ENCODE measurements around the gene DCAF11. TPM values are rescaled to one million over a fixed set of nuclear protein-coding genes. Genes with fewer than 3 reads are reported as not detected.

DCAF11 gene
- polyA plus RNA-seq, 1 experiment: 29.7 TPM

DNA sequence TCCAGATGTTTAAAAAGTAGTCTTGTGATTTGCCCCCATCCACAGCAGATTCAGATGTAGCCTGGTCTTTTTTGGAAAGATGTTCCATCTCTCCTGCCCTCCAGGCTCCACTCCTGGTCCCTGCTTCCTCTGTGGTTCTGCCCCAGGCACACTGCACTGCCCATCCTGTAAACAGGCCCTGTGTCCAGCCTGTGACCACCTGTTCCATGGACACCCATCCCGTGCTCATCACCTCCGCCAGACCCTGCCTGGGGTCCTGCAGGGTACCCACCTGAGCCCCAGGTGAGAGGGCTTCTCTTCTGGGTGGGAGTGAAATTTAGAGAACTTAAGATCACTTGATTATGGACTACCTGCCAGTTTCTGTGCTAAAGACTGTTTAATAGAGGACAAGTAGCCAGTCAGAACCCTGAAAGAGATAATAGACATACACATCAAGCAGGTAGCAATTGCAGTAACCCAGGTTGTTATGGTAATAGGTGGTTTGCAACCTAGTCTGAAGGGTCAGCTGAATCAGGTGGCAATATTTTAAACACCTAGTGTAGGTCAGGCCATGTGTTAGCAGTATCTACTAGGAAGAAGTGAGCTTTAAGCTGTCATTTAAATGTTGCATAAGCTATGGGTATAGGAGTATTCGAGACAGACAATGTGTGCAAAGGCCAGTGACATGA is 34.9 kb downstream of the DCAF11 start:
- H3K4me3 ChIP-seq (ENCODE audit: low read depth, low read length): no peak overlapping the region
- ChIA-PET CTCF (interaction anchor here (3.3 to 4.7 kb wide), 2 partner anchors 11 to 12 kb away, joined by 27 to 54 read pairs; partner anchors contain the start of gene IRF9), POLR2A (interaction anchor here (0.6 kb wide), 1 partner anchor 12 kb away, joined by 3 read pairs; the partner anchor contains the start of gene IRF9)
- H3K27ac ChIP-seq (ENCODE audit: low read depth, low read length): no peak overlapping the region
- TF ChIP-seq, protein P1, sequence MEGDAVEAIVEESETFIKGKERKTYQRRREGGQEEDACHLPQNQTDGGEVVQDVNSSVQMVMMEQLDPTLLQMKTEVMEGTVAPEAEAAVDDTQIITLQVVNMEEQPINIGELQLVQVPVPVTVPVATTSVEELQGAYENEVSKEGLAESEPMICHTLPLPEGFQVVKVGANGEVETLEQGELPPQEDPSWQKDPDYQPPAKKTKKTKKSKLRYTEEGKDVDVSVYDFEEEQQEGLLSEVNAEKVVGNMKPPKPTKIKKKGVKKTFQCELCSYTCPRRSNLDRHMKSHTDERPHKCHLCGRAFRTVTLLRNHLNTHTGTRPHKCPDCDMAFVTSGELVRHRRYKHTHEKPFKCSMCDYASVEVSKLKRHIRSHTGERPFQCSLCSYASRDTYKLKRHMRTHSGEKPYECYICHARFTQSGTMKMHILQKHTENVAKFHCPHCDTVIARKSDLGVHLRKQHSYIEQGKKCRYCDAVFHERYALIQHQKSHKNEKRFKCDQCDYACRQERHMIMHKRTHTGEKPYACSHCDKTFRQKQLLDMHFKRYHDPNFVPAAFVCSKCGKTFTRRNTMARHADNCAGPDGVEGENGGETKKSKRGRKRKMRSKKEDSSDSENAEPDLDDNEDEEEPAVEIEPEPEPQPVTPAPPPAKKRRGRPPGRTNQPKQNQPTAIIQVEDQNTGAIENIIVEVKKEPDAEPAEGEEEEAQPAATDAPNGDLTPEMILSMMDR (IDR thresholded peaks at IDR 0.05; ENCODE audit: low read depth, low read length): no peak
- H3K27me3 ChIP-seq (ENCODE audit: control insufficient read depth, insufficient read depth, low read length): no peaks in the 10 kb centered on the region
- DNase-seq (ENCODE audit: low read depth, low spot score): no peak
- peaks cover 3% of the 10 kb centered on the region; the same call in 1 of the 2 replicates for H3K9me3 ChIP-seq (ENCODE audit: control insufficient read depth, insufficient read depth, low read length)

DNA sequence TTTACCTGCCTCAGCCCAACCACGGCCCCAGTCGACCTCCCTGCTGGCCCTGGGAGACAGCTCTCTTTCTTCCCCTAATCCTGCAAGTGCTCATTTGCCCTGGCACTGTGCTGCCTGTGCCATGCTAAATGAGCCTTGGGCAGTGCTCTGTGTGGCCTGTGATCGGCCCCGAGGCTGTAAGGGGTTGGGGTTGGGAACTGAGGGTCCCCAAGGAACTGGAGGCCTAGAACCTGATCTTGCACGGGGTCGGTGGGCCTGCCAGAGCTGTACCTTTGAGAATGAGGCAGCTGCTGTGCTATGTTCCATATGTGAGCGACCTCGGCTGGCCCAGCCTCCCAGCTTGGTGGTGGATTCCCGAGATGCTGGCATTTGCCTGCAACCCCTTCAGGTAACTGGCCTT is 35.5 kb downstream of the DCAF11 start:
- CTCF ChIA-PET: interaction anchor here (3.3 kb wide), 1 partner anchor 11 kb away, joined by 27 read pairs; the partner anchor contains the start of gene IRF9
- no peak for DNase-seq (ENCODE audit: low read depth, low spot score)

DNA sequence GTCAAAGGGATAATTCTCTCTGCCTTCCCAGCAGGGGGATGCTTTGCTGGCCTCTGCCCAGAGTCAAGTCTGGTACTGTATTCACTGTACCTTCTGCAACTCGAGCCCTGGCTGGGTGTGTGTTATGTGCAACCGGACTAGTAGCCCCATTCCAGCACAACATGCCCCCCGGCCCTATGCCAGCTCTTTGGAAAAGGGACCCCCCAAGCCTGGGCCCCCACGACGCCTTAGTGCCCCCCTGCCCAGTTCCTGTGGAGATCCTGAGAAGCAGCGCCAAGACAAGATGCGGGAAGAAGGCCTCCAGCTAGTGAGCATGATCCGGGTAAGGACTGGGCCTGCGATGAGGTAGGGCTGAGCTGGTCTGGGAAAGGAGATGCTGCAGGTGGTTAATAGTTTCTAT is 36.0 kb downstream of the DCAF11 start:
- no peak overlapping the region for H3K4me3 ChIP-seq (ENCODE audit: low read depth, low read length)
- no peak overlapping the region for H3K27ac ChIP-seq (ENCODE audit: low read depth, low read length)
- no peaks in the 10 kb centered on the region for H3K27me3 ChIP-seq (ENCODE audit: control insufficient read depth, insufficient read depth, low read length)
- POLR2A ChIA-PET: no interaction called here
- DNase-seq (ENCODE audit: low read depth, low spot score): no peak
- TF ChIP-seq, protein P1 (IDR thresholded peaks at IDR 0.05; ENCODE audit: low read depth, low read length): no peak
- peaks cover 3% of the 10 kb centered on the region; the same call in 1 of the 2 replicates for H3K9me3 ChIP-seq (ENCODE audit: control insufficient read depth, insufficient read depth, low read length)
- CTCF ChIA-PET: interaction anchor here (3.3 kb wide), 1 partner anchor 11 kb away, joined by 27 read pairs; the partner anchor contains the start of gene IRF9

More for the DNA sequence above, 35.5 kb downstream of the DCAF11 start:
- POLR2A ChIA-PET: interaction anchor here (0.6 kb wide), 1 partner anchor 11 kb away, joined by 3 read pairs; the partner anchor contains the start of gene IRF9
- no peak overlapping the region for H3K4me3 ChIP-seq (ENCODE audit: low read depth, low read length)
- peaks cover 3% of the 10 kb centered on the region; the same call in 1 of the 2 replicates for H3K9me3 ChIP-seq (ENCODE audit: control insufficient read depth, insufficient read depth, low read length)
- TF ChIP-seq, protein P1 (IDR thresholded peaks at IDR 0.05; ENCODE audit: low read depth, low read length): no peak
- no peaks in the 10 kb centered on the region for H3K27me3 ChIP-seq (ENCODE audit: control insufficient read depth, insufficient read depth, low read length)
- no peak overlapping the region for H3K27ac ChIP-seq (ENCODE audit: low read depth, low read length)

DNA sequence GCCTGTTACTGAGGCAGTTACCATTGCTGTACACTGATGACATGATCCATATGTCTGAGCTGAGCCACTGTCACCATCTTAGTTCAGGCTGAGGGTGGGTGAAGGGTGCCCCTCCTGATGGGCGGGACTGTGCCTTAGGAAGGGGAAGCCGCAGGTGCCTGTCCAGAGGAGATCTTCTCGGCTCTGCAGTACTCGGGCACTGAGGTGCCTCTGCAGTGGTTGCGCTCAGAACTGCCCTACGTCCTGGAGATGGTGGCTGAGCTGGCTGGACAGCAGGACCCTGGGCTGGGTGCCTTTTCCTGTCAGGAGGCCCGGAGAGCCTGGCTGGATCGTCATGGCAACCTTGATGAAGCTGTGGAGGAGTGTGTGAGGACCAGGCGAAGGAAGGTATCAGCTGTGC is 36.4 kb downstream of the DCAF11 start:
- H3K4me3 ChIP-seq (ENCODE audit: low read depth, low read length): no peak overlapping the region
- CTCF ChIA-PET: interaction anchor here (1.0 to 3.3 kb wide), 2 partner anchors 10 to 281 kb away, joined by 3 to 27 read pairs; partner anchors contain the start of gene IRF9
- H3K27me3 ChIP-seq (ENCODE audit: control insufficient read depth, insufficient read depth, low read length): no peaks in the 10 kb centered on the region
- POLR2A ChIA-PET: interaction anchor here (0.5 kb wide), 1 partner anchor 787 kb away, joined by 6 read pairs; no protein-coding TSS in a partner anchor
- DNase-seq (ENCODE audit: low read depth, low spot score): no peak
- TF ChIP-seq, protein P1 (IDR thresholded peaks at IDR 0.05; ENCODE audit: low read depth, low read length): no peak
- H3K9me3 ChIP-seq (ENCODE audit: control insufficient read depth, insufficient read depth, low read length): peaks cover 3% of the 10 kb centered on the region; the same call in 1 of the 2 replicates
- no peak overlapping the region for H3K27ac ChIP-seq (ENCODE audit: low read depth, low read length)
